A549 (cell line): ENCODE data around the gene MAP2K6. TPM values are rescaled to one million over a fixed set of nuclear protein-coding genes. Genes with fewer than 3 reads are reported as not detected.

Experiments
- ATAC-seq, 2 experiments: fragments of 200-7000 bp in 1 of 2; fragments of >200 bp in 1 of 2; cut with Nextera tagmentation in 1 of 2; cut with Tn5 transposase in 1 of 2; 3 replicates each; pipeline versions ENCODE4 v1.8.0 to v1.9.1; 2018 to 2020; ENCODE audit warnings: mild to moderate bottlenecking in 1 of 2, moderate library complexity in 1 of 2
- CTCF ChIA-PET: fragments of 300-600 bp; sonication (Branson Sonifier 250); formaldehyde crosslinking; extraction: SDS; loops from one replicate; lab custom pipeline; 2021; ENCODE audit warnings: antibody characterized with exemption, inconsistent platforms; lab: Yijun Ruan, JAX
- POLR2A ChIA-PET: fragments of 350-600 bp; formaldehyde crosslinking; extraction: SDS; loops from one replicate; lab custom pipeline; 2021; ENCODE audit warnings: antibody characterized with exemption, inconsistent platforms; lab: Yijun Ruan, JAX
- DNase-seq, 2 experiments: peaks; one replicate each; pipeline versions ENCODE4 v3.0.0 to v3.0.0-alpha.2; 2011 to 2016; ENCODE audit warnings: low read depth in 1 of 2, low spot score in 1 of 2
- FAIRE-seq: peaks from 2 replicates; lab custom pipeline; 2011; peaks lifted over from hg19 to GRCh38; lab: Jason Lieb, UNC
- H3K27ac ChIP-seq, 2 experiments: fragments of >200 bp; sonication (Bioruptor Twin); formaldehyde crosslinking; 3 replicates each; pipeline ENCODE4 v1.5.1; 2016 to 2017
- H3K4me1 ChIP-seq: fragments of >200 bp; sonication (Bioruptor Twin); formaldehyde crosslinking; 3 replicates; pipeline ENCODE4 v1.6.1; 2016
- H3K4me2 ChIP-seq: fragments of >200 bp; sonication (Bioruptor Twin); formaldehyde crosslinking; 3 replicates; pipeline ENCODE4 v1.6.1; 2016
- H3K4me3 ChIP-seq: fragments of >200 bp; sonication (Bioruptor Twin); formaldehyde crosslinking; 3 replicates; pipeline ENCODE4 v1.5.1; 2016
- H3K9me3 ChIP-seq: fragments of >200 bp; sonication (Bioruptor Twin); formaldehyde crosslinking; 3 replicates; pipeline ENCODE4 v1.6.1; 2016
- BHLHE40 ChIP-seq: IDR thresholded peaks from 2 replicates; pipeline ENCODE4 v1.6.1; 2012; ENCODE audit warnings: low read depth, low read length, inconsistent platforms
- EP300 ChIP-seq, 2 experiments: fragments of >200 bp; sonication (Bioruptor Twin); formaldehyde crosslinking; IDR thresholded peaks; 2 replicates in 1 of 2; 3 replicates in 1 of 2; pipeline ENCODE4 v1.6.1; 2016 to 2017
- ESRRA ChIP-seq: fragments of 150-350 bp; IDR thresholded peaks from 2 replicates; pipeline ENCODE4 v1.6.1; 2014; ENCODE audit warnings: mild to moderate bottlenecking, low read length, borderline replicate concordance
- GATA3 ChIP-seq: IDR thresholded peaks from 2 replicates; pipeline ENCODE4 v1.6.1; 2012; ENCODE audit warnings: borderline replicate concordance
- HDAC2 ChIP-seq: fragments of 200-600 bp; sonication (generic); IDR thresholded peaks from 2 replicates; pipeline ENCODE4 v1.6.1; 2016
- HOXA7 ChIP-seq: fragments of 250-450 bp; sonication (Bioruptor Pico); IDR thresholded peaks from 2 replicates; pipeline ENCODE4 v1.5.0; 2020; ENCODE audit warnings: mild to moderate bottlenecking, moderate library complexity
- HOXB13 ChIP-seq: fragments of 250-450 bp; sonication (Bioruptor Pico); IDR thresholded peaks from 2 replicates; pipeline ENCODE4 v1.5.0; 2020; ENCODE audit warnings: low read depth, mild to moderate bottlenecking, moderate library complexity
- HOXB5 ChIP-seq: fragments of 250-450 bp; sonication (Bioruptor Pico); IDR thresholded peaks from 2 replicates; pipeline ENCODE4 v1.5.0; 2020; ENCODE audit warnings: mild to moderate bottlenecking, moderate library complexity
- JUN ChIP-seq, 2 experiments: fragments of >200 bp; sonication (Bioruptor Twin); formaldehyde crosslinking; IDR thresholded peaks; 2 replicates in 1 of 2; 3 replicates in 1 of 2; pipeline ENCODE4 v1.6.1; 2016 to 2017
- JUNB ChIP-seq: fragments of >200 bp; sonication (Bioruptor Twin); formaldehyde crosslinking; IDR thresholded peaks from 2 replicates; pipeline ENCODE4 v1.6.1; 2016
- KDM1A ChIP-seq: fragments of 200-600 bp; sonication (generic); IDR thresholded peaks from 2 replicates; pipeline ENCODE4 v1.6.1; 2016; ENCODE audit warnings: low read depth, mild to moderate bottlenecking
- MAFK ChIP-seq: fragments of 450-650 bp; IDR thresholded peaks from 2 replicates; pipeline ENCODE4 v1.6.1; 2014; ENCODE audit not compliant: partially characterized antibody
- MAZ ChIP-seq: fragments of 150-350 bp; IDR thresholded peaks from 2 replicates; pipeline ENCODE4 v1.6.1; 2014; ENCODE audit warnings: antibody characterized with exemption, low read depth, low read length, borderline replicate concordance
- MYC ChIP-seq: IDR thresholded peaks from 2 replicates; pipeline ENCODE4 v1.6.1; 2012; ENCODE audit warnings: mild to moderate bottlenecking, inconsistent platforms, low read length, improper control_type of control experiment, borderline replicate concordance
- NPAS2 ChIP-seq: fragments of 250-450 bp; sonication (Bioruptor Pico); IDR thresholded peaks from 2 replicates; pipeline ENCODE4 v1.8.0; 2022; ENCODE audit warnings: mild to moderate bottlenecking, moderate library complexity, borderline replicate concordance
- RAD21 ChIP-seq, 2 experiments: fragments of >200 bp in 1 of 2; sonication (Bioruptor Twin) in 1 of 2; formaldehyde crosslinking in 1 of 2; IDR thresholded peaks in 1 of 2; conservative IDR thresholded peaks in 1 of 2; 2 replicates in 1 of 2; 3 replicates in 1 of 2; pipeline ENCODE4 v1.6.1; 2012 to 2018; ENCODE audit warnings: inconsistent platforms in 1 of 2
- RARB ChIP-seq: fragments of 250-450 bp; sonication (Bioruptor Pico); IDR thresholded peaks from 2 replicates; pipeline ENCODE4 v1.8.0; 2021; ENCODE audit warnings: mild to moderate bottlenecking, moderate library complexity
- RCOR1 ChIP-seq: fragments of 150-350 bp; IDR thresholded peaks from 2 replicates; pipeline ENCODE4 v1.6.1; 2014; ENCODE audit warnings: antibody characterized with exemption, low read length, low read depth
- RNF2 ChIP-seq: fragments of 200-600 bp; sonication (generic); IDR thresholded peaks from 2 replicates; pipeline ENCODE4 v1.6.1; 2016; ENCODE audit warnings: low read depth, mild to moderate bottlenecking, antibody characterized with exemption, moderate library complexity, borderline replicate concordance
- SREBF2 ChIP-seq: fragments of 450-650 bp; IDR thresholded peaks from 2 replicates; pipeline ENCODE4 v1.6.1; 2014; ENCODE audit warnings: mild to moderate bottlenecking, moderate library complexity
- TFCP2L1 ChIP-seq: fragments of 250-450 bp; sonication (Bioruptor Pico); IDR thresholded peaks from 2 replicates; pipeline ENCODE4 v1.5.0; 2021; ENCODE audit warnings: mild to moderate bottlenecking
- ZC3H11A ChIP-seq: fragments of 450-650 bp; IDR thresholded peaks from 2 replicates; pipeline ENCODE4 v1.6.1; 2014; ENCODE audit warnings: antibody characterized with exemption, mild to moderate bottlenecking
- ZFP36 ChIP-seq: fragments of 450-650 bp; IDR thresholded peaks from 2 replicates; pipeline ENCODE4 v1.6.1; 2014; ENCODE audit warnings: borderline replicate concordance; ENCODE audit not compliant: partially characterized antibody
- ZSCAN20 ChIP-seq: fragments of 250-450 bp; sonication (Bioruptor Pico); IDR thresholded peaks from 2 replicates; pipeline ENCODE4 v1.8.0; 2022; ENCODE audit warnings: mild to moderate bottlenecking, moderate library complexity
- WGBS: methylation state at CpG from one replicate; pipeline ENCODE4 v1.1.6; 2017; ENCODE audit errors: missing lambda C conversion rate; 5-methylcytosine and 5-hydroxymethylcytosine counted together
- polyA plus RNA-seq, 4 experiments: library from polyadenylated mRNA; depleted of rRNA in 3 of 4; stranded (reverse); fragments of >200 nt; fragmentation: RNase III in 1 of 4; extraction: RNeasy Plus Mini Kit Qiagen cat#74134 plus additional on column Dnase treatment in 1 of 4; gene quantifications; 2 replicates in 3 of 4; 3 replicates in 1 of 4; pipeline ENCODE4 v1.2.3, GENCODE V29; 2011 to 2017
- TF ChIP-seq, protein P1 (sequence below): fragments of 450-650 bp; IDR thresholded peaks from 2 replicates; pipeline ENCODE4 v1.6.1; 2014; ENCODE audit warnings: antibody characterized with exemption
- TF ChIP-seq, protein P2 (sequence below): fragments of >200 bp; sonication (Bioruptor Twin); formaldehyde crosslinking; IDR thresholded peaks from 3 replicates; pipeline ENCODE4 v1.5.1; 2016
- TF ChIP-seq, protein P3 (sequence below): IDR thresholded peaks from 2 replicates; pipeline ENCODE4 v1.6.1; 2012; ENCODE audit warnings: low read depth, borderline replicate concordance
- TF ChIP-seq, protein P4 (sequence below): IDR thresholded peaks from 2 replicates; pipeline ENCODE4 v1.6.1; 2012
- TF ChIP-seq, protein P5 (sequence below): fragments of 250-450 bp; sonication (Bioruptor Pico); IDR thresholded peaks from 2 replicates; pipeline ENCODE4 v1.5.0; 2020; ENCODE audit warnings: low read depth, mild to moderate bottlenecking, moderate library complexity
- TF ChIP-seq, protein P6 (sequence below): fragments of >200 bp; sonication (Bioruptor Twin); formaldehyde crosslinking; IDR thresholded peaks from 2 replicates; pipeline ENCODE4 v1.6.1; 2016

The MAP2K6 gene
- polyA plus RNA-seq, 2 of the 4 experiments (the other 2 are of a cell fraction): 20.2 to 20.7 TPM

DNA sequence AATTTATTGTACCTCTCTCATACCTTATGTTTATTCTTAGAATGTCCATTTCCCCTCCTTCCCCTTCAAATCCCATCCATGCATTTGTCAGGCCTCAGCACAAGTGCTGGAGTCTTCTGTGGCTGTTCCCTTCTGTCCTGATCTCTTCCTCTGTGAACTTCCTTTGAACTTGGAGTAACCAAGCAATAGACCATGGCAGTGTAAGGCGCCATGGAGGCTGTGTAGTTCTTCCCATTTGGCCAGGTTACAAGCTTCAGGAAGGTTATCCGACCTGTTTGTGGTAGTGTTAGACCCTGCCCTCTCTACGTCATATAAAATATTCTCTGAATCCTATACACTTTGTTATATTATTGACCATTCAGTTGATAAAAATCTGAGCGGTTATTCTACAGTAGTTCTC lies 28.6 kb downstream of the MAP2K6 start:
- DNase-seq: no peak
- no peaks in the 10 kb centered on the region for H3K9me3 ChIP-seq
- ChIA-PET CTCF (interaction anchor here (0.9 to 1.3 kb wide), 2 partner anchors 13 to 40 kb away, joined by 3 to 4 read pairs; no protein-coding TSS in a partner anchor), POLR2A (no interaction called here)
- 85% methylated on average over 4 of the region's 4 CpGs for WGBS
- no peak overlapping the region for H3K4me2 ChIP-seq
- no peak overlapping the region for H3K4me3 ChIP-seq
- H3K27ac ChIP-seq: no peak overlapping the region
- no peaks in the 10 kb centered on the region for H3K4me1 ChIP-seq
- FAIRE-seq: no peak
- no peak for ATAC-seq
- TF ChIP-seq ZFP36 (no peak), SREBF2 (no peak), HOXB13 (no peak), RCOR1 (no peak), JUN (IDR thresholded peaks at IDR 0.05) (no peak), TFCP2L1 (CRISPR knock-in tag) (no peak), RAD21 (conservative IDR thresholded peaks at IDR 0.05 in 1 of 2, IDR thresholded peaks at IDR 0.05 in 1 of 2) (no peak), GATA3 (no peak), ZC3H11A (no peak), MYC (no peak), NPAS2 (CRISPR knock-in tag) (no peak), MAFK (no peak), BHLHE40 (no peak), KDM1A (no peak)
- TF ChIP-seq, protein P1, sequence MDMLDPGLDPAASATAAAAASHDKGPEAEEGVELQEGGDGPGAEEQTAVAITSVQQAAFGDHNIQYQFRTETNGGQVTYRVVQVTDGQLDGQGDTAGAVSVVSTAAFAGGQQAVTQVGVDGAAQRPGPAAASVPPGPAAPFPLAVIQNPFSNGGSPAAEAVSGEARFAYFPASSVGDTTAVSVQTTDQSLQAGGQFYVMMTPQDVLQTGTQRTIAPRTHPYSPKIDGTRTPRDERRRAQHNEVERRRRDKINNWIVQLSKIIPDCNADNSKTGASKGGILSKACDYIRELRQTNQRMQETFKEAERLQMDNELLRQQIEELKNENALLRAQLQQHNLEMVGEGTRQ: no peak
- TF ChIP-seq, protein P2, sequence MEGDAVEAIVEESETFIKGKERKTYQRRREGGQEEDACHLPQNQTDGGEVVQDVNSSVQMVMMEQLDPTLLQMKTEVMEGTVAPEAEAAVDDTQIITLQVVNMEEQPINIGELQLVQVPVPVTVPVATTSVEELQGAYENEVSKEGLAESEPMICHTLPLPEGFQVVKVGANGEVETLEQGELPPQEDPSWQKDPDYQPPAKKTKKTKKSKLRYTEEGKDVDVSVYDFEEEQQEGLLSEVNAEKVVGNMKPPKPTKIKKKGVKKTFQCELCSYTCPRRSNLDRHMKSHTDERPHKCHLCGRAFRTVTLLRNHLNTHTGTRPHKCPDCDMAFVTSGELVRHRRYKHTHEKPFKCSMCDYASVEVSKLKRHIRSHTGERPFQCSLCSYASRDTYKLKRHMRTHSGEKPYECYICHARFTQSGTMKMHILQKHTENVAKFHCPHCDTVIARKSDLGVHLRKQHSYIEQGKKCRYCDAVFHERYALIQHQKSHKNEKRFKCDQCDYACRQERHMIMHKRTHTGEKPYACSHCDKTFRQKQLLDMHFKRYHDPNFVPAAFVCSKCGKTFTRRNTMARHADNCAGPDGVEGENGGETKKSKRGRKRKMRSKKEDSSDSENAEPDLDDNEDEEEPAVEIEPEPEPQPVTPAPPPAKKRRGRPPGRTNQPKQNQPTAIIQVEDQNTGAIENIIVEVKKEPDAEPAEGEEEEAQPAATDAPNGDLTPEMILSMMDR: no peak

DNA sequence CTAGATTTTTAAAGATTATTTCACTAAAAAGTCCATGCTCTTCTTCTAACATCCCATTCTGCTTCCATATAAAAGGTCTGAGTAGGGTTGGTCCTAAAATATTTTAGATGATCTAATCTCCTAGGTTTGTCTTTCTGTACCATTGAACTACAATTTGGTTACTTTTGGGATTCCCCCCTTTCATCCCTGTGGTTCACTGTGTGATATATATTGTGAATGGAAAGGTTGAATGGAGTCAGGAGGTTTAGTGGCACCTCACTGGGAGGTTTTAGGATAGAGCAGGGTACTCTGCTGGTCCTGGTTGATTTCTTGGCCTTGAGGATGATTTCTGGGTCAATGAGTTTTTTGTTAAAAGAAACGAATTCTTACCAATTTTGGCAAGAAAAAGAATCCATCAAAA lies 29.5 kb downstream of the MAP2K6 start:
- 23% methylated on average over 1 of the region's 1 CpG for WGBS
- ATAC-seq: no peak
- H3K4me1 ChIP-seq: no peaks in the 10 kb centered on the region
- no peak for DNase-seq
- TF ChIP-seq ESRRA: no peak
- ChIA-PET CTCF (interaction anchor here (0.5 to 0.9 kb wide), 4 partner anchors 39 to 62 kb away, joined by 3 to 4 read pairs (median 4); no protein-coding TSS in a partner anchor), POLR2A (no interaction called here)
- H3K4me3 ChIP-seq: no peak overlapping the region
- no peak overlapping the region for H3K27ac ChIP-seq
- no peak overlapping the region for H3K4me2 ChIP-seq
- no peak for FAIRE-seq
- no peaks in the 10 kb centered on the region for H3K9me3 ChIP-seq

DNA sequence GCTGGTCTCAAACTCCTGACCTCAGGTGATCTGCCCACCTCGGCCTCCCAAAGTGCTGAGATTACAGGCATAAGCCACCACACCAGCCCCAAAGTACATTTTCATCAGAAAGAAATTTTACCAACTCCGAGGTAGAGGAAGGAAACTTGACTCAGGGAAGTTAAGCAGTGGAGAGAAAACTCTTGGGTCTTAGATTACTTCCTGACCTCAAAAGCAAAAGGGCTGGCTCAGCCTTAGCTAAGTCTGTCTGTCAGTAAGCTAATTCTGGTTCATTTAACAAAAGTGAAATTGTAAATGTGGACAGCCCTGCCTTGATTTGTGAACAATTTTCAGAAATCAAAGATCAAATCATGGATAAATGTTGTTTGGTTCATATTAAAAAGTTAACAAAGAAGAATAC lies 30.6 kb downstream of the MAP2K6 start:
- ATAC-seq (no peak), DNase-seq (no peak), FAIRE-seq (no peak)
- CTCF ChIA-PET: interaction anchor here (2.0 kb wide), 1 partner anchor 10 kb away, joined by 6 read pairs; no protein-coding TSS in a partner anchor
- TF ChIP-seq JUN (IDR thresholded peaks at IDR 0.05) (no peak), ZSCAN20 (CRISPR knock-in tag) (no peak), HOXA7 (CRISPR knock-in tag) (no peak), RAD21 (conservative IDR thresholded peaks at IDR 0.05 in 1 of 2, IDR thresholded peaks at IDR 0.05 in 1 of 2) (no peak), HOXB13 (no peak), MYC (no peak), JUNB (no peak), RNF2 (no peak), HOXB5 (CRISPR knock-in tag) (no peak), TFCP2L1 (CRISPR knock-in tag) (no peak), HDAC2 (no peak), EP300 (IDR thresholded peaks at IDR 0.05) (no peak), SREBF2 (no peak), MAZ (no peak), RARB (CRISPR knock-in tag) (no peak)
- TF ChIP-seq, protein P3, sequence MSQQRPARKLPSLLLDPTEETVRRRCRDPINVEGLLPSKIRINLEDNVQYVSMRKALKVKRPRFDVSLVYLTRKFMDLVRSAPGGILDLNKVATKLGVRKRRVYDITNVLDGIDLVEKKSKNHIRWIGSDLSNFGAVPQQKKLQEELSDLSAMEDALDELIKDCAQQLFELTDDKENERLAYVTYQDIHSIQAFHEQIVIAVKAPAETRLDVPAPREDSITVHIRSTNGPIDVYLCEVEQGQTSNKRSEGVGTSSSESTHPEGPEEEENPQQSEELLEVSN: no peak
- TF ChIP-seq, protein P4, sequence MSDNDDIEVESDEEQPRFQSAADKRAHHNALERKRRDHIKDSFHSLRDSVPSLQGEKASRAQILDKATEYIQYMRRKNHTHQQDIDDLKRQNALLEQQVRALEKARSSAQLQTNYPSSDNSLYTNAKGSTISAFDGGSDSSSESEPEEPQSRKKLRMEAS: no peak
- TF ChIP-seq, protein P5, sequence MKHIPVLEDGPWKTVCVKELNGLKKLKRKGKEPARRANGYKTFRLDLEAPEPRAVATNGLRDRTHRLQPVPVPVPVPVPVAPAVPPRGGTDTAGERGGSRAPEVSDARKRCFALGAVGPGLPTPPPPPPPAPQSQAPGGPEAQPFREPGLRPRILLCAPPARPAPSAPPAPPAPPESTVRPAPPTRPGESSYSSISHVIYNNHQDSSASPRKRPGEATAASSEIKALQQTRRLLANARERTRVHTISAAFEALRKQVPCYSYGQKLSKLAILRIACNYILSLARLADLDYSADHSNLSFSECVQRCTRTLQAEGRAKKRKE: no peak
- TF ChIP-seq, protein P6, sequence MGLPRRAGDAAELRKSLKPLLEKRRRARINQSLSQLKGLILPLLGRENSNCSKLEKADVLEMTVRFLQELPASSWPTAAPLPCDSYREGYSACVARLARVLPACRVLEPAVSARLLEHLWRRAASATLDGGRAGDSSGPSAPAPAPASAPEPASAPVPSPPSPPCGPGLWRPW: no peak
- Histone ChIP-seq H3K4me3 (no peak overlapping the region), H3K27ac (no peak overlapping the region), H3K4me2 (no peak overlapping the region), H3K4me1 (no peaks in the 10 kb centered on the region; the same call in 2 of the 3 replicates), H3K9me3 (no peaks in the 10 kb centered on the region)
- 98% methylated on average over 2 of the region's 2 CpGs for WGBS
- POLR2A ChIA-PET: no interaction called here
